ENCODE results near the gene NDC80.
"Not testable (repeated sequence)": the region's sequence is repeated elsewhere in the genome, so short reads cannot be mapped to it uniquely, and the experiment has no call there.

The NDC80 gene

GRCh38 chr18:2537296-2537695 lies 34.1 kb upstream of the NDC80 start:
- TF ChIP-seq CTCF (IDR thresholded peaks at IDR 0.05; ENCODE audit: low read depth, low read length) (no peak), MAX (IDR thresholded peaks at IDR 0.05; ENCODE audit: low read depth, low read length) (no peak), POLR2A (IDR thresholded peaks at IDR 0.05; ENCODE audit: extremely low read depth, insufficient read length) (no peak), MYC (IDR thresholded peaks at IDR 0.05; ENCODE audit: low read depth, low read length) (no peak)
- no peak for DNase-seq (ENCODE audit: low read depth)
- no peak overlapping the region for H3K4me3 ChIP-seq (ENCODE audit: low read depth, low read length)

GRCh38 chr18:2538236-2538635 lies 33.1 kb upstream of the NDC80 start:
- DNase-seq (ENCODE audit: low read depth): no peak
- H3K4me3 ChIP-seq (ENCODE audit: low read depth, low read length): no peak overlapping the region
- TF ChIP-seq MYC (IDR thresholded peaks at IDR 0.05; ENCODE audit: low read depth, low read length) (no peak), CTCF (IDR thresholded peaks at IDR 0.05; ENCODE audit: low read depth, low read length) (no peak), POLR2A (IDR thresholded peaks at IDR 0.05; ENCODE audit: extremely low read depth, insufficient read length) (no peak), MAX (IDR thresholded peaks at IDR 0.05; ENCODE audit: low read depth, low read length) (no peak)

GRCh38 chr18:2538844-2539243 lies 32.5 kb upstream of the NDC80 start:
- H3K4me3 ChIP-seq (ENCODE audit: low read depth, low read length): no peak overlapping the region
- no peak for TF ChIP-seq POLR2A (IDR thresholded peaks at IDR 0.05; ENCODE audit: extremely low read depth, insufficient read length)
- TF ChIP-seq MYC (IDR thresholded peaks at IDR 0.05; ENCODE audit: low read depth, low read length): no peak
- TF ChIP-seq CTCF (IDR thresholded peaks at IDR 0.05; ENCODE audit: low read depth, low read length): no peak
- no peak for TF ChIP-seq MAX (IDR thresholded peaks at IDR 0.05; ENCODE audit: low read depth, low read length)
- DNase-seq (ENCODE audit: low read depth): no peak

GRCh38 chr18:2540575-2540974 lies 30.8 kb upstream of the NDC80 start:
- DNase-seq (ENCODE audit: low read depth): no peak
- TF ChIP-seq CTCF (IDR thresholded peaks at IDR 0.05; ENCODE audit: low read depth, low read length) (no peak), POLR2A (IDR thresholded peaks at IDR 0.05; ENCODE audit: extremely low read depth, insufficient read length) (no peak), MYC (IDR thresholded peaks at IDR 0.05; ENCODE audit: low read depth, low read length) (no peak), MAX (IDR thresholded peaks at IDR 0.05; ENCODE audit: low read depth, low read length) (no peak)
- no peak overlapping the region for H3K4me3 ChIP-seq (ENCODE audit: low read depth, low read length)

GRCh38 chr18:2541925-2542563 lies 29.3 kb upstream of the NDC80 start:
- not testable (repeated sequence) for H3K4me3 ChIP-seq (ENCODE audit: low read depth, low read length)
- peak; percentile 28 for TF ChIP-seq CTCF (IDR thresholded peaks at IDR 0.05; ENCODE audit: low read depth, low read length)
- DNase-seq (ENCODE audit: low read depth): peak; percentile 43

- no peak overlapping the region for H3K4me3 ChIP-seq (ENCODE audit: low read depth, low read length)
- no peak for DNase-seq (ENCODE audit: low read depth)
Observed at GRCh38 chr18:2545155-2545554, 26.2 kb upstream of the NDC80 start.

More at GRCh38 chr18:2545155-2545554, 26.2 kb upstream of the NDC80 start:
- TF ChIP-seq POLR2A (IDR thresholded peaks at IDR 0.05; ENCODE audit: extremely low read depth, insufficient read length) (no peak), MYC (IDR thresholded peaks at IDR 0.05; ENCODE audit: low read depth, low read length) (no peak), CTCF (IDR thresholded peaks at IDR 0.05; ENCODE audit: low read depth, low read length) (no peak), MAX (IDR thresholded peaks at IDR 0.05; ENCODE audit: low read depth, low read length) (no peak)

Measured in NB4 (cell line).